ENCODE data around the gene ARF3. TPM values are rescaled to one million over a fixed set of nuclear protein-coding genes. Genes with fewer than 3 reads are reported as not detected.

ARF3 gene
- total RNA-seq, 1 experiment from 2014 or later, result 263 TPM

DNA sequence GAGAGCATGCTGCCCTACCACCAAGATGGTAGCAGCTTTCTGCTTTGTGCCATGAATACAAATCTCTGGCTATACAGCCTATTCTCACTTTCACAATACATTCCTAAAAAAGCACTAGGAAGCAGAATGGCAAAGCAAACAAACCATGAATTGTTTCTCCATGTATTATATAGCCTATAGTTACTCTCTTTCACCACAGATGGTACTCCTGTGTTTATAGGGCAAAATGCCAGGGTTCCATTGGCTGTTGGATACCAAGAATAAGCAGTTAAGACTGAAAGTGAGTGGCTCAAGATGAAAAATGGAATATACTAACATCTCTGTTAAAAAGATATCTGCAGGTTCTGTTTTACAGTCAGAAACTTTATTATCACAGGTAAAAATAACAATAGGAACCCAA, 11.1 kb downstream of the ARF3 start:
- no peak overlapping the region for H2BK120ac ChIP-seq (ENCODE audit: low read depth, low read length, poor library complexity, severe bottlenecking)
- no peak overlapping the region for H3K56ac ChIP-seq (ENCODE audit: insufficient read length, low read depth, low read length)
- no peak overlapping the region for H4K8ac ChIP-seq (replicated peaks; ENCODE audit: insufficient read length, low read depth, low read length)
- H3K36me3 Mint-ChIP-seq (ENCODE audit: insufficient read depth in 1 of 3, low read depth in 3 of 3), result peaks cover 0 to 41% (median 20%) of the 10 kb centered on the region in 3 experiments; a peak in 6 of 7 replicates
- no peak overlapping the region for H3K27ac ChIP-seq (ENCODE audit: insufficient read length, low read depth, low read length)
- no peak overlapping the region for H2AK5ac ChIP-seq (ENCODE audit: insufficient read length, low read length)
- H2AFZ ChIP-seq (ENCODE audit: low read length), result no peak overlapping the region
- H3K79me2 ChIP-seq (ENCODE audit: insufficient read depth, low read length), result peaks cover 25% of the 10 kb centered on the region; the same call in 1 of the 2 replicates
- H4K91ac ChIP-seq (ENCODE audit: insufficient read length, low read depth, low read length), result no peak overlapping the region
- peaks cover 11 to 13% of the 10 kb centered on the region in 2 experiments for H3K4me1 Mint-ChIP-seq
- no peaks in the 10 kb centered on the region for H3K27me3 Mint-ChIP-seq (ENCODE audit: low read depth)
- H2BK15ac ChIP-seq (ENCODE audit: low read depth, low read length), result no peak overlapping the region
- no peak overlapping the region for H3K4ac ChIP-seq (ENCODE audit: low read depth, low read length)
- no peaks in the 10 kb centered on the region for H3K9me3 Mint-ChIP-seq
- no peak overlapping the region for H2BK12ac ChIP-seq (ENCODE audit: insufficient read length, low read depth, low read length)
- no peaks in the 10 kb centered on the region for H3K4me1 ChIP-seq (ENCODE audit: insufficient read depth, low read length)
- no peak overlapping the region for H2BK20ac ChIP-seq (ENCODE audit: low read depth, low read length, poor library complexity, severe bottlenecking)
- no peak overlapping the region for H2BK5ac ChIP-seq (ENCODE audit: insufficient read length, low read length)
- H3K79me1 ChIP-seq (ENCODE audit: insufficient read depth, low read depth, low read length, poor library complexity, severe bottlenecking), result peaks cover 16% of the 10 kb centered on the region
- no peak overlapping the region for H4K5ac ChIP-seq (ENCODE audit: insufficient read length, low read depth, low read length)
- TF ChIP-seq, protein P1, sequence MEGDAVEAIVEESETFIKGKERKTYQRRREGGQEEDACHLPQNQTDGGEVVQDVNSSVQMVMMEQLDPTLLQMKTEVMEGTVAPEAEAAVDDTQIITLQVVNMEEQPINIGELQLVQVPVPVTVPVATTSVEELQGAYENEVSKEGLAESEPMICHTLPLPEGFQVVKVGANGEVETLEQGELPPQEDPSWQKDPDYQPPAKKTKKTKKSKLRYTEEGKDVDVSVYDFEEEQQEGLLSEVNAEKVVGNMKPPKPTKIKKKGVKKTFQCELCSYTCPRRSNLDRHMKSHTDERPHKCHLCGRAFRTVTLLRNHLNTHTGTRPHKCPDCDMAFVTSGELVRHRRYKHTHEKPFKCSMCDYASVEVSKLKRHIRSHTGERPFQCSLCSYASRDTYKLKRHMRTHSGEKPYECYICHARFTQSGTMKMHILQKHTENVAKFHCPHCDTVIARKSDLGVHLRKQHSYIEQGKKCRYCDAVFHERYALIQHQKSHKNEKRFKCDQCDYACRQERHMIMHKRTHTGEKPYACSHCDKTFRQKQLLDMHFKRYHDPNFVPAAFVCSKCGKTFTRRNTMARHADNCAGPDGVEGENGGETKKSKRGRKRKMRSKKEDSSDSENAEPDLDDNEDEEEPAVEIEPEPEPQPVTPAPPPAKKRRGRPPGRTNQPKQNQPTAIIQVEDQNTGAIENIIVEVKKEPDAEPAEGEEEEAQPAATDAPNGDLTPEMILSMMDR (conservative IDR thresholded peaks at IDR 0.05), result no peak
- H3K9me3 ChIP-seq (ENCODE audit: control insufficient read depth, low read depth, low read length), result no peaks in the 10 kb centered on the region
- no peak overlapping the region for H3K4me2 ChIP-seq (ENCODE audit: insufficient read depth, insufficient read length, low read length)
- no peak overlapping the region for H3T11ph ChIP-seq (ENCODE audit: low read length)
- no peak overlapping the region for H3K18ac ChIP-seq (ENCODE audit: insufficient read length, low read depth, low read length)
- no peaks in the 10 kb centered on the region for H3K27me3 ChIP-seq (ENCODE audit: insufficient read depth, low read length)
- no peaks in the 10 kb centered on the region for H4K20me1 ChIP-seq (ENCODE audit: control insufficient read depth, insufficient read depth, insufficient read length)
- no peak for DNase-seq
- H3K23ac ChIP-seq (ENCODE audit: insufficient read length, low read depth, low read length), result no peak overlapping the region
- no peak overlapping the region for H3K14ac ChIP-seq (ENCODE audit: insufficient read depth, low read length)
- no peaks in the 10 kb centered on the region for H3K23me2 ChIP-seq (ENCODE audit: insufficient read length, low read depth, low read length, poor library complexity, severe bottlenecking)
- H3K4me3 Mint-ChIP-seq, result no peak overlapping the region
- H3K9ac ChIP-seq (ENCODE audit: extremely low read depth, insufficient read length, low read length), result no peak overlapping the region
- no peak overlapping the region for H3K27ac Mint-ChIP-seq
